PFSK-1 (cell line): Measurements from ENCODE around the gene LOC128125822.

Experiments used
- POLR2AphosphoS5 ChIP-seq: IDR thresholded peaks from 2 replicates; pipeline ENCODE4 v1.6.1; 2012; ENCODE audit warnings: low read depth, mild to moderate bottlenecking, control low read depth, low read length, moderate library complexity
- SIN3A ChIP-seq: IDR thresholded peaks from 2 replicates; pipeline ENCODE4 v1.6.1; 2012; ENCODE audit warnings: mild to moderate bottlenecking, low read length, moderate library complexity, borderline replicate concordance; ENCODE audit not compliant: insufficient read depth
- TAF1 ChIP-seq: IDR thresholded peaks from 2 replicates; pipeline ENCODE4 v1.6.1; 2012; ENCODE audit warnings: low read length, control low read depth, borderline replicate concordance; ENCODE audit not compliant: insufficient read depth

DNA sequence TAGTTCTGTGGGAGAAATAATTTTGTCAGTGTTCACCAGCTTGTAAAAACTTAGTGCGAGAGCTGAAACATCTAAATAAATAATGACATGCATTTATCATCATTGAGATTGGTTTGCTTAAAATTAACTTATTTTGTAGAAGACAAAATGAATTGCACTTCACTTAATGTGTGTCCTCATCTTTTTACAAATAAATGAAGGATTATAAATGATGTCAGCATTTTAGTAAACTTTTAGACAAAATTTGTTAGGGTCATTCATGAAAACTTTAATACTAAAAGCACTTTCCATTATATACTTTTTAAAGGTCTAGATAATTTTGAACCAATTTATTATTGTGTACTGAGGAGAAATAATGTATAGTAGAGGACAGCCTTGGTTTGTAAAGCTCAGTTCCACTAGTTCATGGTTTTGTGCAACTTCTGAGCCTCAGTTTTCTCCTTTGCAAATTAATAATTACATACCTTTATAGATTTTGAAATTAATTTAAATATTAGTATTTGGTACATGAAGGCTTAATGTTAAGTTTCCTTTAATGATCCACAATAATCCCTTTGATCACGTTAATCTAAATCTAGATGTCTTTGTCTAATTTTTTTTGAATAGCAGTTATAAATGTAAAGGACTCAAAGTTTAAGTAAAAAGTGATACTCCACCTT lies 9.2 kb downstream of the LOC128125822 start:
- no peak for TF ChIP-seq POLR2AphosphoS5
- no peak for TF ChIP-seq SIN3A
- TF ChIP-seq TAF1: no peak
